ENCODE data around the gene EIPR1. TPM values are rescaled to one million over a fixed set of nuclear protein-coding genes. Genes with fewer than 3 reads are reported as not detected.

The EIPR1 gene
- total and polyA plus RNA-seq, 10 of the 15 experiments (the other 5 are each of a cell fraction or from before 2014, with no cell fraction given) = 23.6 to 61.2 (median 42.2) TPM

DNA sequence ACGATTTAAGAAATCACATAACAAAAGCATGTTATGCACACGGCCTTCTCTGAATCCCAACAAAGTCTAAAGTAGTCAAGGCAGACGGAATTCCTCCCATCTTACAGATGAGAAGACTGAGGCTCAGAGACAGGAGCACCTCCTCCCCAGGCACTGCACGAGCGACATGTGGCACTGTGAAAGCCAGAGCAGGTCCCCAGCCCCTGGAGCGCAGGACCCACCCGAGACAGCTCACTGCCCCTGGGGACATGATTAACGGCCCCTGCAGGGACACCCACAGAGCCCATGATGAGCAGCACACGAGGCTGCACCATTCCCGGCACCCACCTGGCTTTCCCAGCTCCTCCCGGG is 53.6 kb downstream of the EIPR1 start (continued):
- TF ChIP-seq EGR1 (IDR thresholded peaks at IDR 0.05; ENCODE audit: borderline replicate concordance in 1 of 2, low read depth in 2 of 2, low read length in 2 of 2) (no peak), ELK1 (IDR thresholded peaks at IDR 0.05; ENCODE audit: low read depth, low read length) (no peak), EZH2 (IDR thresholded peaks at IDR 0.05; ENCODE audit: borderline replicate concordance, control insufficient read depth, low read depth, low read length) (no peak), TBL1XR1 (IDR thresholded peaks at IDR 0.05; ENCODE audit: low read depth, low read length) (no peak)
- TF ChIP-seq, protein P1, sequence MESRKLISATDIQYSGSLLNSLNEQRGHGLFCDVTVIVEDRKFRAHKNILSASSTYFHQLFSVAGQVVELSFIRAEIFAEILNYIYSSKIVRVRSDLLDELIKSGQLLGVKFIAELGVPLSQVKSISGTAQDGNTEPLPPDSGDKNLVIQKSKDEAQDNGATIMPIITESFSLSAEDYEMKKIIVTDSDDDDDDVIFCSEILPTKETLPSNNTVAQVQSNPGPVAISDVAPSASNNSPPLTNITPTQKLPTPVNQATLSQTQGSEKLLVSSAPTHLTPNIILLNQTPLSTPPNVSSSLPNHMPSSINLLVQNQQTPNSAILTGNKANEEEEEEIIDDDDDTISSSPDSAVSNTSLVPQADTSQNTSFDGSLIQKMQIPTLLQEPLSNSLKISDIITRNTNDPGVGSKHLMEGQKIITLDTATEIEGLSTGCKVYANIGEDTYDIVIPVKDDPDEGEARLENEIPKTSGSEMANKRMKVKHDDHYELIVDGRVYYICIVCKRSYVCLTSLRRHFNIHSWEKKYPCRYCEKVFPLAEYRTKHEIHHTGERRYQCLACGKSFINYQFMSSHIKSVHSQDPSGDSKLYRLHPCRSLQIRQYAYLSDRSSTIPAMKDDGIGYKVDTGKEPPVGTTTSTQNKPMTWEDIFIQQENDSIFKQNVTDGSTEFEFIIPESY (IDR thresholded peaks at IDR 0.05) = no peak

DNA sequence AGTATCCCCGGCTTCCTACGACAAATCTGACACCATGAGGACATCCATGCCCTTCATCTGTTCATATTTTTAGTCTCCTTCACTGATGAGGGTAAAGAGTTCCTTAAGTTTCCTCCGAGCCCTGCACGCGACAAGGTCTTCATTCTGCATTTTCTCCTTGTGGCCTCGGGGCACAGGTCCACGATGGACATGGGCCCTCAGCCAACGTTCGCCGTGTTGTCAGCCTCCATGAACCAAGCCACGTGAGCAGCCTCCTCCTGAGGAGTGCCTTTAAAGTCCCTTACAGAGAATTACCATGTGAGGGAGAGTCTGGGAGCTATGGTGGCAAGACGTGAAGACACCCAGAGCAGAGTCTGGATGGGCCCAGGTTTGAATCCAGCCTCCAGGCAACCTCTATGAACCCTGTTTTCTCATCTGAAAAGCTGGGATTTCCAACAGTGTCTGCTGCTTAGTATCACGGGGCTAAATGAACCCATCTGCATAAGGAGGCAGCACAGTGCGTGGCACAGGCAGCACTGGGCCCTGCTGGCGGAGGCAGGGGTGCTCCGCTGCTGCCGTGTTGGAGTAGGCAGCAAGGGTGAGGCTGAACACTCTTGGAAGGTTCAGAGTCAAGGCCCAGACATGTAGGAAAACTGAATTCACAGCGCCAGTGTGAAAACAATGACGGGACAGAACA is 54.1 kb downstream of the EIPR1 start:
- ChIA-PET POLR2A (no interaction called here), CTCF (no interaction called here), SMC1A (ENCODE audit: uncharacterized antibody, unreplicated experiment) (no interaction called here), RAD21 (ENCODE audit: unreplicated experiment) (no interaction called here)
- FAIRE-seq (no peak), DNase-seq (ENCODE audit: low read depth, low spot score) (no peak), ATAC-seq (no peak)
- Histone ChIP-seq H3K27ac (ENCODE audit: control insufficient read depth, insufficient read depth) (no peak overlapping the region), H3K27me3 (replicated peaks in 1 of 2; ENCODE audit: control insufficient read depth in 2 of 2, insufficient read depth in 2 of 2, low read length in 1 of 2) (no peaks in the 10 kb centered on the region), H3K9ac (ENCODE audit: control insufficient read depth, insufficient read depth, low read length) (no peak overlapping the region), H4K20me1 (ENCODE audit: control insufficient read depth, insufficient read depth) (no peaks in the 10 kb centered on the region), H3K4me3 (no peak overlapping the region), H3K4me2 (ENCODE audit: control insufficient read depth, insufficient read depth) (no peak overlapping the region), H3K79me2 (ENCODE audit: control insufficient read depth, insufficient read depth, low read length) (no peaks in the 10 kb centered on the region), H3K36me3 (ENCODE audit: control insufficient read depth in 2 of 2, insufficient read depth in 2 of 2, low read length in 1 of 2) (peaks cover 0 to 2% of the 10 kb centered on the region in 2 experiments; a peak in 2 of 4 replicates), H3K4me1 (ENCODE audit: control insufficient read depth, insufficient read depth, low read length) (no peaks in the 10 kb centered on the region), H3K9me3 (replicated peaks; ENCODE audit: control insufficient read depth, insufficient read depth, low read length) (no peaks in the 10 kb centered on the region), H2AFZ (ENCODE audit: control insufficient read depth, low read depth, low read length) (no peak overlapping the region)
- in situ Hi-C loops (cut with MboI) = no loop called here
- no TSS peak for BruUV-seq (replicated peaks)
- intact Hi-C loops (cut with micrococcal nuclease; ENCODE audit: unreplicated experiment) = no loop called here
- WGBS (ENCODE audit: insufficient coverage, insufficient replicate concordance, low lambda C conversion rate, missing lambda C conversion rate) = 94% methylated on average over 19 of the region's 19 CpGs
- no peak for TF ChIP-seq MTA2 (IDR thresholded peaks at IDR 0.05; ENCODE audit: low read depth)
- TF ChIP-seq IKZF2 (IDR thresholded peaks at IDR 0.05) = no peak
- no peak for TF ChIP-seq LARP7 (IDR thresholded peaks at IDR 0.05)
- TF ChIP-seq ZNF384 (IDR thresholded peaks at IDR 0.05; ENCODE audit: borderline replicate concordance, low read depth, low read length) = no peak
- TF ChIP-seq RELB (IDR thresholded peaks at IDR 0.05; ENCODE audit: low read depth) = no peak
- TF ChIP-seq NBN (IDR thresholded peaks at IDR 0.05) = no peak
- no peak for TF ChIP-seq NFXL1 (IDR thresholded peaks at IDR 0.05; ENCODE audit: borderline replicate concordance)
- TF ChIP-seq CBX5 (IDR thresholded peaks at IDR 0.05; ENCODE audit: low read depth) = no peak
- TF ChIP-seq, protein P2, sequence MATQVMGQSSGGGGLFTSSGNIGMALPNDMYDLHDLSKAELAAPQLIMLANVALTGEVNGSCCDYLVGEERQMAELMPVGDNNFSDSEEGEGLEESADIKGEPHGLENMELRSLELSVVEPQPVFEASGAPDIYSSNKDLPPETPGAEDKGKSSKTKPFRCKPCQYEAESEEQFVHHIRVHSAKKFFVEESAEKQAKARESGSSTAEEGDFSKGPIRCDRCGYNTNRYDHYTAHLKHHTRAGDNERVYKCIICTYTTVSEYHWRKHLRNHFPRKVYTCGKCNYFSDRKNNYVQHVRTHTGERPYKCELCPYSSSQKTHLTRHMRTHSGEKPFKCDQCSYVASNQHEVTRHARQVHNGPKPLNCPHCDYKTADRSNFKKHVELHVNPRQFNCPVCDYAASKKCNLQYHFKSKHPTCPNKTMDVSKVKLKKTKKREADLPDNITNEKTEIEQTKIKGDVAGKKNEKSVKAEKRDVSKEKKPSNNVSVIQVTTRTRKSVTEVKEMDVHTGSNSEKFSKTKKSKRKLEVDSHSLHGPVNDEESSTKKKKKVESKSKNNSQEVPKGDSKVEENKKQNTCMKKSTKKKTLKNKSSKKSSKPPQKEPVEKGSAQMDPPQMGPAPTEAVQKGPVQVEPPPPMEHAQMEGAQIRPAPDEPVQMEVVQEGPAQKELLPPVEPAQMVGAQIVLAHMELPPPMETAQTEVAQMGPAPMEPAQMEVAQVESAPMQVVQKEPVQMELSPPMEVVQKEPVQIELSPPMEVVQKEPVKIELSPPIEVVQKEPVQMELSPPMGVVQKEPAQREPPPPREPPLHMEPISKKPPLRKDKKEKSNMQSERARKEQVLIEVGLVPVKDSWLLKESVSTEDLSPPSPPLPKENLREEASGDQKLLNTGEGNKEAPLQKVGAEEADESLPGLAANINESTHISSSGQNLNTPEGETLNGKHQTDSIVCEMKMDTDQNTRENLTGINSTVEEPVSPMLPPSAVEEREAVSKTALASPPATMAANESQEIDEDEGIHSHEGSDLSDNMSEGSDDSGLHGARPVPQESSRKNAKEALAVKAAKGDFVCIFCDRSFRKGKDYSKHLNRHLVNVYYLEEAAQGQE (IDR thresholded peaks at IDR 0.05; ENCODE audit: low read depth, low read length) = no peak
- no peak for TF ChIP-seq HDAC6 (IDR thresholded peaks at IDR 0.05; ENCODE audit: unreplicated experiment)
- no peak for TF ChIP-seq HDGF (IDR thresholded peaks at IDR 0.05)
